PC-3 (cell line): ENCODE results near the gene PLAC9. TPM values are rescaled to one million over a fixed set of nuclear protein-coding genes. Genes with fewer than 3 reads are reported as not detected.
A peak's percentile ranks its signal among the peaks of the same experiment; 100 is the strongest.

Experiments
- ATAC-seq: fragments of 200-7000 bp; cut with Tn5 transposase; 2 replicates; pipeline ENCODE4 v1.9.1; 2020; ENCODE audit warnings: mild to moderate bottlenecking, moderate library complexity
- BruUV-seq: library from RNA; stranded (reverse); fragments of 400-500 nt; replicated peaks from 2 replicates; lab custom pipeline; 2021; lab: Mats Ljungman, UMichigan
- CTCF ChIA-PET: fragments of 300-600 bp; sonication (Branson Sonifier 250); formaldehyde crosslinking; loops from one replicate; lab custom pipeline; 2022; ENCODE audit warnings: antibody characterized with exemption; lab: Charles Lee
- POLR2A ChIA-PET: fragments of 300-600 bp; sonication (Branson Sonifier 250); formaldehyde crosslinking; loops from one replicate; lab custom pipeline; 2022; ENCODE audit warnings: antibody characterized with exemption; ENCODE audit not compliant: unreplicated experiment; lab: Charles Lee
- DNase-seq: peaks from one replicate; pipeline ENCODE4 v3.0.0-alpha.2; 2015
- H2AFZ ChIP-seq: fragments of 300-600 bp; sonication (generic); 2 replicates; pipeline ENCODE4 v1.6.0; 2016; ENCODE audit warnings: antibody characterized with exemption, low read length
- H3F3A ChIP-seq: fragments of 300-600 bp; sonication (generic); one replicate; pipeline ENCODE4 v1.6.0; 2017; ENCODE audit warnings: antibody characterized with exemption, low read length, control low read depth, mild to moderate bottlenecking; ENCODE audit not compliant: unreplicated experiment
- H3K27ac ChIP-seq: fragments of 300-600 bp; sonication (generic); 2 replicates; pipeline ENCODE4 v1.5.1; 2016; ENCODE audit warnings: mild to moderate bottlenecking, low read length
- H3K27me3 ChIP-seq: fragments of 300-600 bp; sonication (generic); 2 replicates; pipeline ENCODE4 v1.6.1; 2016; ENCODE audit warnings: low read length, mixed read lengths
- H3K36me3 ChIP-seq: fragments of 300-600 bp; sonication (generic); 2 replicates; pipeline ENCODE4 v1.6.1; 2016; ENCODE audit warnings: low read depth, mixed run types, low read length, mixed read lengths
- H3K4me1 ChIP-seq: fragments of 300-600 bp; sonication (generic); 2 replicates; pipeline ENCODE4 v1.5.1; 2016; ENCODE audit warnings: low read length; ENCODE audit not compliant: insufficient read depth
- H3K4me2 ChIP-seq: fragments of 300-600 bp; sonication (generic); 2 replicates; pipeline ENCODE4 v1.6.0; 2016; ENCODE audit warnings: low read length
- H3K4me3 ChIP-seq: fragments of 300-600 bp; sonication (generic); 2 replicates; pipeline ENCODE4 v1.5.1; 2016; ENCODE audit warnings: mild to moderate bottlenecking, low read length, mixed read lengths
- H3K79me2 ChIP-seq: fragments of 300-600 bp; sonication (generic); 2 replicates; pipeline ENCODE4 v1.6.1; 2017; ENCODE audit warnings: low read length, mixed read lengths
- H3K9ac ChIP-seq: fragments of 300-600 bp; sonication (generic); 2 replicates; pipeline ENCODE4 v1.6.0; 2016; ENCODE audit warnings: mild to moderate bottlenecking, low read length
- H3K9me2 ChIP-seq: fragments of 300-600 bp; sonication (generic); replicated peaks from 2 replicates; pipeline ENCODE4 v1.6.1; 2016; ENCODE audit warnings: mixed run types, low read length, mixed read lengths
- H3K9me3 ChIP-seq: fragments of 300-600 bp; sonication (generic); 2 replicates; pipeline ENCODE4 v1.6.1; 2016; ENCODE audit warnings: low read length, mixed read lengths
- H4K20me1 ChIP-seq: fragments of 300-600 bp; sonication (generic); 2 replicates; pipeline ENCODE4 v1.6.1; 2016; ENCODE audit warnings: low read length, mixed read lengths
- EZH2 ChIP-seq: fragments of 300-600 bp; sonication (generic); IDR thresholded peaks from one replicate; pipeline ENCODE4 v1.6.1; 2017; ENCODE audit warnings: antibody characterized with exemption, mild to moderate bottlenecking, low read length; ENCODE audit not compliant: unreplicated experiment
- EZH2phosphoT487 ChIP-seq: fragments of 300-600 bp; sonication (generic); IDR thresholded peaks from 2 replicates; pipeline ENCODE4 v1.6.1; 2018; ENCODE audit warnings: mild to moderate bottlenecking, antibody characterized with exemption, low read length, borderline replicate concordance
- intact Hi-C: fragments of 100-400 bp; cut with micrococcal nuclease; formaldehyde crosslinking; loops from 2 replicates; pipeline ENCODE4 v1.9.0; 2023
- total RNA-seq: library from RNA; depleted of rRNA; stranded (reverse); fragments of >200 nt; gene quantifications from 2 replicates; pipeline ENCODE4 v1.2.3, GENCODE V29; 2014
- TF ChIP-seq, protein P1 (sequence below): fragments of 300-600 bp; sonication (generic); conservative IDR thresholded peaks from 2 replicates; pipeline ENCODE4 v1.5.1; 2017; ENCODE audit warnings: antibody characterized with exemption, low read depth, mild to moderate bottlenecking, low read length

Gene PLAC9
- total RNA-seq, 1 experiment from 2014 or later: 2.0 TPM

DNA sequence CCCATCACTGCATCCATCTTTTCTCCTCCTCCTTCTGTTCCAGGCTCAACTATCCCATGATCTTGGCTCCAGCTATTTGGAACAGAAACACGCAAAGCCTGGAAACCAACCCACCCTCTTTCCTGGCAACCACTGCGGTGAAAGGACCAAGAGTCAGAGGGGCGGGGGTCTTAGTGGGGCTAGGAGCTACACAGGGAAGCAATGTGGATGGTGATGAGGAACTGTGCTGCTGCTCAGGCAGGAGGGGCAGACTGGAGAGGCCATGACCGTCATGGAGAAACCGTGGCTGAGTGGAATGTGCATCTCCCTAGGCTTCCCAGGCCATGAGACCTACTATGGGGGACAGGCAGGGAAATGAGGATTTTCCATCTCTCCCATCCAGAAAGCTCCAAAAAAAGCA lies 25.6 kb downstream of the PLAC9 start:
- peaks cover 6% of the 10 kb centered on the region for H4K20me1 ChIP-seq
- H3K9me2 ChIP-seq: no peaks in the 10 kb centered on the region
- peak overlapping the region; percentile 65 for H3K27ac ChIP-seq
- POLR2A ChIA-PET: interaction anchor here (0.6 to 1.0 kb wide), 5 partner anchors 12 to 734 kb away, joined by 3 to 4 read pairs (median 3); partner anchors contain the start of gene ZCCHC24
- no peak overlapping the region for H3K4me3 ChIP-seq
- CTCF ChIA-PET: interaction anchor here (0.6 to 0.9 kb wide), 3 partner anchors 14 to 1193 kb away, joined by 3 to 5 read pairs (median 3); no protein-coding TSS in a partner anchor
- H3K4me2 ChIP-seq: peak overlapping the region; percentile 32
- TF ChIP-seq EZH2phosphoT487 (no peak), EZH2 (no peak)
- TF ChIP-seq, protein P1, sequence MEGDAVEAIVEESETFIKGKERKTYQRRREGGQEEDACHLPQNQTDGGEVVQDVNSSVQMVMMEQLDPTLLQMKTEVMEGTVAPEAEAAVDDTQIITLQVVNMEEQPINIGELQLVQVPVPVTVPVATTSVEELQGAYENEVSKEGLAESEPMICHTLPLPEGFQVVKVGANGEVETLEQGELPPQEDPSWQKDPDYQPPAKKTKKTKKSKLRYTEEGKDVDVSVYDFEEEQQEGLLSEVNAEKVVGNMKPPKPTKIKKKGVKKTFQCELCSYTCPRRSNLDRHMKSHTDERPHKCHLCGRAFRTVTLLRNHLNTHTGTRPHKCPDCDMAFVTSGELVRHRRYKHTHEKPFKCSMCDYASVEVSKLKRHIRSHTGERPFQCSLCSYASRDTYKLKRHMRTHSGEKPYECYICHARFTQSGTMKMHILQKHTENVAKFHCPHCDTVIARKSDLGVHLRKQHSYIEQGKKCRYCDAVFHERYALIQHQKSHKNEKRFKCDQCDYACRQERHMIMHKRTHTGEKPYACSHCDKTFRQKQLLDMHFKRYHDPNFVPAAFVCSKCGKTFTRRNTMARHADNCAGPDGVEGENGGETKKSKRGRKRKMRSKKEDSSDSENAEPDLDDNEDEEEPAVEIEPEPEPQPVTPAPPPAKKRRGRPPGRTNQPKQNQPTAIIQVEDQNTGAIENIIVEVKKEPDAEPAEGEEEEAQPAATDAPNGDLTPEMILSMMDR: no peak
- DNase-seq (no peak), ATAC-seq (no peak)
- peaks cover 17% of the 10 kb centered on the region for H3F3A ChIP-seq
- peak overlapping the region; percentile 40 for H3K9ac ChIP-seq
- peaks cover 13% of the 10 kb centered on the region for H3K79me2 ChIP-seq
- no peaks in the 10 kb centered on the region for H3K27me3 ChIP-seq
- H3K36me3 ChIP-seq: peaks cover 85% of the 10 kb centered on the region
- H3K9me3 ChIP-seq: no peaks in the 10 kb centered on the region
- H3K4me1 ChIP-seq: peaks cover 59% of the 10 kb centered on the region
- BruUV-seq: no TSS peak
- no peak overlapping the region for H2AFZ ChIP-seq
- intact Hi-C loops: loop anchor here (1.0 to 2.0 kb wide), 2 partner anchors 45 to 713 kb away; partner anchors contain the start of gene ZCCHC24

DNA sequence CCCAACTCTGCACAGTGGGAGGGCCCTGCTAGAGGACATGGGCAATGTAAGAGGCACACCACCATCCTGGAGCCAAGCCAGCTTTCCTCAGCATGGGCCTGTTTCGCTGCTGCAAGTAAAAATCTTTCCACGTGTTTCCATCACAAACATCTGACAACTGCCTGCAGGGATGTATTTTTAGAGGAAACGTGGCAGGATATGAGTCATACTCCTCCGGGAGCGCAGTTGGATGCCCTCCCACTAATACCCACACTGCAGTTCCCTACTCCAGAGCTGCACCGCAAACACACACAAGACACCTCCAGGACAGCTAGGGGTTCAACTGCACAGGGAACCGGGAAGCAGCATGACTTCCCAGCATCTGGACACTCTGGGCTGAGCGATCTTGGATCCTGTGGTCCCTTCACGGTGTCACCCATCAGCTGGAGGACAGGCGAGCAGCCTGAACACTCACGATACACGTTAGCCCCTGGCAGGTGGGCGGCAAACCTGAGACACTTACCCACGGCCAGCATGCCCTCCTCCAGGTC lies 26.1 kb downstream of the PLAC9 start:
- Histone ChIP-seq H3K79me2 (peaks cover 16% of the 10 kb centered on the region), H3F3A (peaks cover 17% of the 10 kb centered on the region), H3K4me1 (peaks cover 64% of the 10 kb centered on the region), H4K20me1 (peaks cover 9% of the 10 kb centered on the region), H3K4me3 (peak overlapping the region; percentile 2; the same call in 1 of the 2 replicates), H3K9ac (peak overlapping the region; percentile 40), H3K4me2 (peak overlapping the region; percentile 47), H3K27ac (peak overlapping the region; percentile 65), H3K9me2 (no peaks in the 10 kb centered on the region), H3K27me3 (no peaks in the 10 kb centered on the region), H3K9me3 (no peaks in the 10 kb centered on the region), H2AFZ (no peak overlapping the region), H3K36me3 (peaks cover 84% of the 10 kb centered on the region)
- intact Hi-C loops: loop anchor here (1.0 to 2.0 kb wide), 2 partner anchors 45 to 714 kb away; partner anchors contain the start of gene ZCCHC24
- ChIA-PET CTCF (interaction anchor here (0.5 to 0.9 kb wide), 4 partner anchors 14 to 1193 kb away, joined by 3 to 9 read pairs (median 4); no protein-coding TSS in a partner anchor), POLR2A (interaction anchor here (0.5 to 1.0 kb wide), 6 partner anchors 13 to 1185 kb away, joined by 3 to 4 read pairs (median 3); partner anchors contain the start of gene ZCCHC24)
- DNase-seq: peak; percentile 100
- TF ChIP-seq EZH2phosphoT487: no peak
- TF ChIP-seq, protein P1: no peak
- no peak for TF ChIP-seq EZH2
- ATAC-seq: peak; percentile 70
- no TSS peak for BruUV-seq
